LNCAP (cell line): ENCODE measurements around the gene KLF16.

Source experiments
- TF ChIP-seq, protein P1 (sequence below): fragments of 450-650 bp; IDR thresholded peaks from 2 replicates; pipeline ENCODE4 v1.5.1; 2017; ENCODE audit warnings: mild to moderate bottlenecking

Gene KLF16

DNA sequence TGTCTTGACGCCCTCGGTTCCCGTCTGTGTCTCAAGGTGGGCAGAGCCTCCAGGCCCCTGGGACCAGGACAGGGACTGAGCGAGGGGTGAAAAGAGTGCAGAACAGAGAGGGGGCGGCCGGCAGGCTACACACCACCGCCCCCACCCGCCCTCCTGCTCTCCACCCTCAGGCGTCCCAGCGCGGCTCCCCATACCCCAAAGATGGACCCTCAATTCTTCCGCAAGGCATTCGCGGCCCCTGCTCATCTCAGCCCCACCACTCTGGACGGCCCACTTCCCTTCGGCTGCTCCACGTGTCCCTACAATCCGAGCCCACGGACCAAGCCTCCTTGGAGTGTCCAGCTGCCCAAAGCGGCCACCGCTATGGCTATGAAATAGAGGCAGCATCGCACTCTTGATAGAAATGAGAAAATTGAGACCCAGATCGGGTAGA is 1.8 kb downstream of the KLF16 start:
- TF ChIP-seq, protein P1, sequence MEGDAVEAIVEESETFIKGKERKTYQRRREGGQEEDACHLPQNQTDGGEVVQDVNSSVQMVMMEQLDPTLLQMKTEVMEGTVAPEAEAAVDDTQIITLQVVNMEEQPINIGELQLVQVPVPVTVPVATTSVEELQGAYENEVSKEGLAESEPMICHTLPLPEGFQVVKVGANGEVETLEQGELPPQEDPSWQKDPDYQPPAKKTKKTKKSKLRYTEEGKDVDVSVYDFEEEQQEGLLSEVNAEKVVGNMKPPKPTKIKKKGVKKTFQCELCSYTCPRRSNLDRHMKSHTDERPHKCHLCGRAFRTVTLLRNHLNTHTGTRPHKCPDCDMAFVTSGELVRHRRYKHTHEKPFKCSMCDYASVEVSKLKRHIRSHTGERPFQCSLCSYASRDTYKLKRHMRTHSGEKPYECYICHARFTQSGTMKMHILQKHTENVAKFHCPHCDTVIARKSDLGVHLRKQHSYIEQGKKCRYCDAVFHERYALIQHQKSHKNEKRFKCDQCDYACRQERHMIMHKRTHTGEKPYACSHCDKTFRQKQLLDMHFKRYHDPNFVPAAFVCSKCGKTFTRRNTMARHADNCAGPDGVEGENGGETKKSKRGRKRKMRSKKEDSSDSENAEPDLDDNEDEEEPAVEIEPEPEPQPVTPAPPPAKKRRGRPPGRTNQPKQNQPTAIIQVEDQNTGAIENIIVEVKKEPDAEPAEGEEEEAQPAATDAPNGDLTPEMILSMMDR = no peak

DNA sequence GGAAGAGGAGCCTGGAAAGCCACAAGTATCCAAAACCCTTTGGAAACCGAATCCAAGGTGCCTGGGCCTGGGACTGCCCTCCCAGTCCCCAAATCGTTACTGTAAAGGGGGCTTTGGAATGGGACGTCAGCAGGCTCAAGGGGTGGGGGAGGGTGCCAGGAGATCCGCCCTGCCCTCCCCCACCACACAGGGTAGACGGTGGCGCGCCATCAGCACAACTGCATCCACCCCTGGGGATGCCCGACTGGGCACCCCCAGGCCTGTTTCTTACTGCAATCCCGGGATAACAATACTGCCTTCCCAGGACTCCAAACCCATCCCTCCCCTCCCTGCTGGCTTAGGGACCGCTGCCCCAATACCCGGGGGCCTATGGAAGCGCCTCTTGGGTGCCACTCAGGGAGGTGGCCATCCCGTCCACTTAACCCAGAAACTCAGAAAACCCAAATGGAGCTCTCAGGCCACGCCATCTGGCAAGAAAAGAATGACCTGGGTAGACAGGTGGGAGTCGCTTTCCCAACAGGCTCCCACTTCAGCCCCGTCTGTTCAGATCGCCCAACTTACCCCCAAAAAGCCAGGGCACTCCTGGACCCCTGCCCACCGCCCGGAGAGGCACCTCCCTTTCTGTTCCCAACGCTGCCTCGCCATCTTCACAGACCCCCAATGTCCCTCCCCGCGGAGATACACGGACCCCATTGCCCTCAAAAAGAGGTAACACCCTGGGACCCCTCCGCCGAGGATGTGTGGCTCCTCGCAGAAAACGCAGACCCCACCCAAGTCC is 2.4 kb downstream of the KLF16 start:
- TF ChIP-seq, protein P1 = no peak

DNA sequence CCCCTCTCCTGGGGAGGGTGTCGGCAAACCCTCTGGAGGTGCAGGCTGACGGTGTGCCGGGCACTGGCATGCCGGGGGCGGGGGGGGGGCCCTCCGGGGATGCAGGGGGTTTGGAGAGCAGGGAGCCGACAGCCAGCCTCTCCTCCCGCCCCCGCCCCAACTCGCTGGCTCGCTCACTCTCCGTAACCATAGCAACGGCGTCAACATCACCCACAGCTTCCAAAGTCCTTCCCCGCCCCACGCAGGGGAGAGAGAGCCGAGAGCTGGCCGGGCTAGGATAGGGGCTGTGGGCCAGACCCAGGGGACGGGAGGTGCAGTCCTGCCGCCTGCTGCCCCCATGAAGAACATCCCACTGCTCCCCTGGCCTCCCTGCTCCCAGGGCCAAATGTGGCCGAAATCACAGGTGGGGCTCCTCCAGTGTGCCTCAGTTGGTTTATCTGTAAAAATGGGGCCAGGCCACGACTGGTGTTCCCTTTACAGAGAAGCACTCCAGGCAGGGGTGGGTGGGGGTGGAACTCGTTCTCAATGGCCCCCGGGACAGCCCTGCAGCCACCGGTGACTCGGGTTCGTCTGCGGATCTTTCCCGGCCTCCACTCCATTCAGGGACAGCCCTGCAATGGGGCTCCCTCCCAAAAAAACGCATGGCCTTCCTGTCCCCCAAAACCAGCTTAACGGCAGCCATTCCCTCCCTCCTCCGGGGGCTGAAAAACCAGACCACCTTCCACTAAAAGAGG is 3.2 kb downstream of the KLF16 start:
- TF ChIP-seq, protein P1 = no peak

DNA sequence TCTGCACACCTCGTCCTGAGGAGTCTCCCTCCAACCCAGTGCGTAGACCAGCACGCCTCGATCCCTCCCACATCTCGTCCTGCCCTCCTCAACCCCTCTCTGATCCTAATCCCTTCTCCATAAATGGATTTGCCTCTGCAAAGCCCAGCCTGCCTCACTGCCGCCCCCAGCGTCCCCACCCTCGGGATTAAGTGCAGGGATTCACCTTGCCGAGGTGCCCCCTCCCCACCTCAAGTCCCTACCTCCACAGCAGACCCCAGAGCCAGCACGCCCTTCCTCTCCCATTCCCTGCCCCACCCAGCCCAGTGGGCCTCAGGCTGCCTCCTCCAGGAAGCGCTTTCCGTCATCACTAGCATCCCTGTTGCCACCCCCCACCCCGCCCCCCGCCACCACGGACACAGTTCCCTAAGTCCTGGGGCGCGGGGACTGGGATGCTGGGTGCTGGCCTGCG is 4.0 kb downstream of the KLF16 start:
- TF ChIP-seq, protein P1 = no peak

DNA sequence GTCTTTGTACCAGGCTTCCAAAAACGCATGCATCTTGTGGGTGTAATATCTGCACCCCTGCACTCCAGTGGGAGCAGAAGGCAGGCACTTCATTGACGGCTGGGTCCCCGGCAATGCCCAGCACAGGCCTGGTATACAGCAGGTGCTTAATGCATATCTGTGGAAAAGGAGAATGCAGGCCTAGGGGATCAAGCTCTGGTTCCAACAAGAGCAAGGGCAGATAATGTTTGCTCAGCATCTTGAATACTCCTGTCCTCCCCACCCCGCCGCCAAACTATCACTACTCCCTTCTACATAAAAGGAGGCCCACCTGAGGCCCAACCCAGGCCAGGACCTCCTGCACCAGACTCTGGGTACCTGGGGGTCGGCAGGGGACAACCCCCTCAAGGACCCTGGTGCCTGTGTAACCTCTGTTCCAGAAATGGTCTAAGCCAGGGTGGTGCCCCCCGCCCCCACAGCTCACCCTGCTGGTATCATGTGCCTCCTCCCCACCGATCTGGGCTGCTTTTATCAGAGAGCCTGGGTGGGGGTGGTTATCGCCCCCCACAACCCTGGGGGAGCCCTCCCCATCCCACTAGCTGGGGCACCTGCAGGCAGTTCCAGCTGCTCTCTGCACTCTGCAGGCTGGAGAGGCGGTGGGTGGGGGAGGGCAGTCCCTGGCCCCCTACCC is 4.8 kb downstream of the KLF16 start:
- TF ChIP-seq, protein P1 = no peak

DNA sequence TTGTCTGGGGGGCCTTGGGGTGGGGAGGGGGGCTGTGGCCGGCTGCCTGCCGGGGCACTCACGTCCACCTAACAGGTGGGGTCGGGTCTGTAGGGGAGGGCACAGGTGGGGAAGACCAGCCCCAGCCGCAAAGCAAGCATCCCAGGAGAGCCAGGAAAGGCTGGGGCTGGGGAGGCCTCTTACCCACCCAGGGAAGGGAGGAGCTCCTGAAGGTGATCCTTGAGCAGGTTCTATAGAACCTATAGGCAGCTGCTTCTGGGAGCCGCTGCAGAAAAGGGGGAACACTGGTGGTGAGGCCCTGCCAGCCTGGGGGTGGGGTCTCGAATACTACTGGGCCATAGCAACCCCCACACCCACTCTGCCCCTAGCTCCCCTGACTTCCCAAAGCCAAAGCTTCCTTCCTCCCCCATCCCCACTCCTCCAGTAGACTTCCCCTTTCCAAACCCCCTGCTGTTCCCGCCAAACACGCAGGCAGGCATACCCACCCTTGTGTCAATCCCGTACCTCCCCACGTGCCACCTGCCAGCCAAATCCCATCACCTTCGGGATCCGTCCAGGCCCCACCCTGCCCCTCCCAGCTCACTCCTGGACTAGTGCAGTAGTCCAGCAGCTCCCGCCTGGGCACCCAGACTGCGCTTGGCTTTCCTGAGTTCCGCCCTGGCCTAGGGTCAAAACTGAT is 5.6 kb downstream of the KLF16 start:
- TF ChIP-seq, protein P1 = no peak
